ENCODE data around the gene ANP32A. TPM values are rescaled to one million over a fixed set of nuclear protein-coding genes. Genes with fewer than 3 reads are reported as not detected.
"Not testable (repeated sequence)": the region's sequence is repeated elsewhere in the genome, so short reads cannot be mapped to it uniquely, and the experiment has no call there.

The ANP32A gene
- 100 to 1,000 TPM; 110 to 149 (median 131) TPM for polyA plus RNA-seq (ENCODE audit: low read depth in 6 of 6)

DNA sequence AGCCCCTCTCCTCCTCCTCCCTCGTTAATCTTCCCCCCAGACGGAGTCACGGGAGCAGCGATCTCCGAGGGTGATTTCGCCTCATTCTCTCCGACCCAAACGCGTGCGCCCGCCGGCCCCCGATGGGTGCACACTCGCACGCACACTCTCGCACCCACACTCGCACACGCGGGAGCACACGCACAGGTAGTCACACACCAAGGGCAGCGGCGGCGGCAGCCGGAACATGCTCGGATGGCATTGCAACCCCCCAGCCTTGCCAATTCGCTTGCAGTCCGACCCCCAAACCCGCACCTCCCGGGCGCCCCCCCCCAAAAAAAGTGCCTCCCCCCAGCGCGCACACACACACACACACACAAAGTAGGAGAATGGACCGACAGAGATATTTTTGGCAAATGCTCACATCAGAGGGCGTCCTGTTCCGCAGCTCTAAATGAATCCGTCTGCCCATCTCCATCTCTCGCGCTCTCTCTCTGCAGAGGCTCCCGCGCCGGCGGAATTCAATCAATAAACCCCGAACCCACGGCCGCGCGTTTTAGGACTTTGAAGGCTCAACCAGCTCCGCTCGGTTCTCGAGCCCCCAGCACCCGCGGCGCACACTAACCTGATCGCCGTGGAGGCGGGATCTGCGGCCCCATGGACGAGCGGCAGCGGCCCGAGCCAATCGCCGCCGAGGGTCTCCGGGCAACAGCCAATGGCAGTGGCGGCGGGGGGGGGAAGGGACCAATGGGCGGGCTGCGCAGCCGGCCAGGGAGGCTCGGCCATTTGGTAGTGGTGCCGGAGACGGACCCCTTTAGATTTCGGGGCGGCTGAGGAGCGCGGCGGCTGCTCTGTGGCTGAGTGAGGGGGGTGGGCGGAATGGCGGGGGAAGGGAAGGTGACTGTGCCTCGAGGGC is at the start of gene ANP32A:
ANP32A (minus strand) TSS at position 601 of the 895 bp plus-strand sequence; CDS start at position 457, 144 bp downstream.
- peak; percentile 61 to 68 for ATAC-seq (ENCODE audit: low read depth in 2 of 2)
- peaks cover 0 to 9% of the 10 kb centered on the region in 2 donors for H3K36me3 Mint-ChIP-seq
- H3K9me3 Mint-ChIP-seq, result peaks cover 0 to 2% (median 0%) of the 10 kb centered on the region in 7 donors
- peak within 1 kb of the TSS; percentile 96 to 99 (median 99) for H3K27ac Mint-ChIP-seq
- H3K4me1 Mint-ChIP-seq, result peaks cover 25 to 31% (median 26%) of the 10 kb centered on the region in 3 donors
- no peaks in the 10 kb centered on the region for H3K27me3 Mint-ChIP-seq
- DNase-seq, result peak; percentile 97
- peak within 1 kb of the TSS; percentile 97 to 100 (median 100) for H3K4me3 Mint-ChIP-seq

DNA sequence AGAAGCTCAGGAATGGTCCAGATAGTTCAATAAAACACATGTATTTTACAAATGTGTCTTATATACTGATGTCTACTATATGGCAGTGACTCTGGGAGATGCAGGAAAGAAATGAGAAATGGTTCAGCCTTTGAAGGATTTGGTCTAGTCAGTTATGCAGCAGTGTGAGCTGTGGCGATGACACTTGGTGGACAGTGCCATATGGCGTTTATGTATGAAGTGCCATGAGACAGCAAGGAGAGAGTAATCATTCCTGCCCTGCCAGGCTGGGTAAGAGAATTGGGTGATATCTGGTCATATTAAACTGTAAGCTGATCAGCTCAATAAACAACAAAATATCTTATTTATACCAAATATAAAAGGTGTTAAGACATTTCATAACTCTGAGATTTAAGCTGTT is 47.6 kb upstream of the ANP32A start:
- DNase-seq (no peak), ATAC-seq (ENCODE audit: low read depth in 2 of 2) (no peak)
- Mint-ChIP-seq H3K27ac (no peak overlapping the region), H3K4me1 (peaks cover 0 to 6% (median 0%) of the 10 kb centered on the region in 3 donors), H3K27me3 (peaks cover 6 to 13% (median 12%) of the 10 kb centered on the region in 3 donors), H3K36me3 (peaks cover 5 to 7% of the 10 kb centered on the region in 2 donors), H3K4me3 (no peak overlapping the region), H3K9me3 (peaks cover 0 to 12% (median 9%) of the 10 kb centered on the region in 7 donors)

DNA sequence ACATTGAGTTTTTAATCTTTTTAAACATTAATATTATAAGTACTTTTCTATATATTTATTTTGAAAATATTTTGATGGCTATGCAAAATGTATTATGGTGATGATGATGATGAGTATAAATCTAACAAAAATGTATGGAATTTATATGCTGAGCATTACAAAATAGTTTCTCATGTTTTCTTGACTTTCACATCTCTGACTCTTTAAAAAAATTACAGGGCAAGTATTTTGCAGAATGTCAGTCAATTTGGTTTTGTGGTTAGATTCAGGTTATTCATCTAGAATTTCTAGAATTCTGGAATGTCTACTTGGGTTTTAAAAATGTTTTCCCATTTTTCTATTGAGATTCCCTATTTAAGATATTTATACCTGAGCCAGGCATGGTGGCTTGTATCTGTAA is 41.7 kb upstream of the ANP32A start:
- H3K27me3 Mint-ChIP-seq, result peaks cover 0 to 13% (median 8%) of the 10 kb centered on the region in 3 donors
- no peak overlapping the region for H3K27ac Mint-ChIP-seq
- peaks cover 0 to 23% (median 20%) of the 10 kb centered on the region in 7 donors for H3K9me3 Mint-ChIP-seq
- no peak for ATAC-seq (ENCODE audit: low read depth in 2 of 2)
- H3K36me3 Mint-ChIP-seq, result peaks cover 7 to 13% of the 10 kb centered on the region in 2 donors
- DNase-seq, result no peak
- peaks cover 0 to 6% (median 0%) of the 10 kb centered on the region in 3 donors for H3K4me1 Mint-ChIP-seq
- no peak overlapping the region for H3K4me3 Mint-ChIP-seq

DNA sequence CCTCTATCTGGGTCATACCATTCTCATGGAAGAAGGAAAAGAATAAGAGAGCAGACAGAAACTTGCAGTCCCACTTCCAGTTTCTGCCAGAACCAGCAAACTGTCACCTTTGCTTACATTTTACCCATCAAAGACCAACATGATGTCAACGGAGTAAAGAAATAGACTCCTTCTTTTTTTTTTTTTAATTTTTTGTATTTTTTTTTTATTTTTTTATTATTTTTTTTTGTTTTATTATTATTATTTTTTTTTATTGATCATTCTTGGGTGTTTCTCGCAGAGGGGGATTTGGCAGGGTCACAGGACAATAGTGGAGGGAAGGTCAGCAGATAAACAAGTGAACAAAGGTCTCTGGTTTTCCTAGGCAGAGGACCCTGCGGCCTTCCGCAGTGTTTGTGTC is 38.0 kb upstream of the ANP32A start:
- H3K27me3 Mint-ChIP-seq, result peaks cover 3 to 12% (median 9%) of the 10 kb centered on the region in 3 donors
- H3K9me3 Mint-ChIP-seq, result peaks cover 0 to 31% (median 25%) of the 10 kb centered on the region in 7 donors
- H3K4me3 Mint-ChIP-seq; ATAC-seq (ENCODE audit: low read depth in 2 of 2); H3K4me1 Mint-ChIP-seq; DNase-seq; H3K27ac Mint-ChIP-seq: not testable (repeated sequence)
- peaks cover 5 to 20% of the 10 kb centered on the region in 2 donors for H3K36me3 Mint-ChIP-seq

DNA sequence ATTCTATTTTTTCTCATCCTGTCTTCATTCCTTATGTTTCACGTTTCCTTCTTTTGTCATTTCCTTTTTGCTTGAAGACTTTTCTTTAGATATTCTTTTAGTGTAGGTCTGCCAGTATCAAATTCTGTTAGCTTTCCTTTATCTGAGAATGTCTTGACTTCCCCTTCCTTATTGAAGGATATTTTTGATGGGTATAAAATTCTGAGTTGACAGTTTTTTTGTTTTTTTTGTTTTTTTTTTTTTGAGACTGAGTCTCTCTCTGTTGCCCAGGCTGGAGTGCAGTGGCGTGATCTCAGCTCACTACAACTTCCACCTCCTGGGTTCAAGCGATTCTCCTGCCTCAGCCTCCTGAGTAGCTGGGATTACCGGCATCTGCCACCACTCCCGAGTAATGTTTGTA is 36.7 kb upstream of the ANP32A start:
- ATAC-seq (ENCODE audit: low read depth in 2 of 2); H3K27ac Mint-ChIP-seq; H3K4me3 Mint-ChIP-seq; DNase-seq; H3K4me1 Mint-ChIP-seq: not testable (repeated sequence)
- peaks cover 0 to 29% (median 20%) of the 10 kb centered on the region in 7 donors for H3K9me3 Mint-ChIP-seq
- peaks cover 5 to 20% of the 10 kb centered on the region in 2 donors for H3K36me3 Mint-ChIP-seq
- peaks cover 8 to 14% (median 12%) of the 10 kb centered on the region in 3 donors for H3K27me3 Mint-ChIP-seq

DNA sequence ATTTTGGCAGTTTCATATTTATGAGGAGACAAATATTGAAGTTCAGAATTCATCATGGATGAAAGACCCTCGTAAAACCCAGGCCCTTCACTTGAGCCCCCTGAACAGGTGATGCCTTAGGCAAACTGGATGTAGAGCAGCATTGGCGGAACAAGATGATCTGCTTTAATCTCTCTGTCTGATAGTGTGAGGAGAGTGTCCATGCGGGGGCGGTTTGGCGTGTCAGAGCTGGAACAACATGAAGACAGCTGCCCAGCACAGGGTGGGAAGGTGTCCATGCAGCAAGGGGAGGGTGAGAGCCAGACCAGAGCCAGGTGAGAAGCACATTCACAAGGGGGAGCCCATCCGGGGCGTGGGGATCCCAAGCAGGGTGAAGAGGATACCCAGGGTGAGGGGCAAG is 31.8 kb upstream of the ANP32A start:
- Mint-ChIP-seq H3K4me1 (peaks cover 13 to 17% (median 16%) of the 10 kb centered on the region in 3 donors), H3K4me3 (no peak overlapping the region), H3K27ac (no peak overlapping the region), H3K27me3 (peaks cover 8 to 17% (median 12%) of the 10 kb centered on the region in 3 donors), H3K36me3 (peaks cover 5 to 12% of the 10 kb centered on the region in 2 donors), H3K9me3 (peaks cover 0 to 19% (median 12%) of the 10 kb centered on the region in 7 donors)
- no peak for DNase-seq
- no peak for ATAC-seq (ENCODE audit: low read depth in 2 of 2)

DNA sequence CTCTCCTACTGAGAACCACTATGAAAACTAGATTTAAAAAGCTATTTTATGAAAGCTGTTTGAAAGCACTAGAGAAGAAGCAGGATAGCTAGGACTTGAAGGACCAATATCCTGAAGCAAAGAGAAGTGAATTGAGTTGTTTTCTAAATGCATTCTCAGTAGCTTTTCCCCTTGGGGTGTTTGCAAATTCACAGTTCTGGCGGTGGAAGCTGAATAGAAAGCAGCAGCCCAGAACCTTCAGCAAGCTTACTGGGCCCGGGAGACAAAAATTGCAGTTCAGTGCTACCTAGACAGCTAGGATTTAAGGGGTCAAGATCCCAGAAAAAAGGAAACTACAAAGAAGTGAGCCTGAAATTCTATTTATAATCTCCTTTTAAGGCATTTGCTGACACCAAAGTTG is 31.3 kb upstream of the ANP32A start:
- ATAC-seq (ENCODE audit: low read depth in 2 of 2) (no peak), DNase-seq (no peak)
- Mint-ChIP-seq H3K27me3 (peaks cover 8 to 16% (median 9%) of the 10 kb centered on the region in 3 donors), H3K27ac (no peak overlapping the region), H3K4me1 (peaks cover 13 to 17% (median 16%) of the 10 kb centered on the region in 3 donors), H3K9me3 (peaks cover 0 to 14% (median 8%) of the 10 kb centered on the region in 7 donors), H3K36me3 (peaks cover 5 to 8% of the 10 kb centered on the region in 2 donors), H3K4me3 (no peak overlapping the region)

DNA sequence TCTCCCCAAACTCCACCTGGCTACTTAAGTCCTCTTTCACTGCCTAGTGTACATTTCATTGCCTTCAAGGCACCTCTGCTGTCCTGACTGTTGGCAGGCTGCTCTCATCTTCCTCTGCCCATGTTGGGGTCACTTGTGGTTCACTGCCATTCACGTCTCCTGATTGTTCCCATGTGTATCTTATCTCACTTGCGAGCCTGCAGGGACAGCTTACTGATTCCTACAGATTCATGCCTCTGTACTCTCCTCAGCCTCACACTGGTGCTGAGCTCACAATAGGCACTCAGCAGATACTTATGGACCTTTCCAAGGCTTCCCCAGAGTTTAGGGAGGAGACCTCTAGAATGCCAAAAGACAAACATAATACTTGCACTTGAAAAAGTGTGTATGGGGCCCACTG is 28.8 kb upstream of the ANP32A start:
- Mint-ChIP-seq H3K4me3 (no peak overlapping the region), H3K36me3 (no peaks in the 10 kb centered on the region), H3K27ac (peak overlapping the region in 2 of 6 donors; percentile 4 to 72), H3K27me3 (peaks cover 8 to 17% (median 17%) of the 10 kb centered on the region in 3 donors), H3K4me1 (peaks cover 13 to 22% (median 20%) of the 10 kb centered on the region in 3 donors), H3K9me3 (no peaks in the 10 kb centered on the region)
- ATAC-seq (ENCODE audit: low read depth in 2 of 2) (no peak), DNase-seq (no peak)

DNA sequence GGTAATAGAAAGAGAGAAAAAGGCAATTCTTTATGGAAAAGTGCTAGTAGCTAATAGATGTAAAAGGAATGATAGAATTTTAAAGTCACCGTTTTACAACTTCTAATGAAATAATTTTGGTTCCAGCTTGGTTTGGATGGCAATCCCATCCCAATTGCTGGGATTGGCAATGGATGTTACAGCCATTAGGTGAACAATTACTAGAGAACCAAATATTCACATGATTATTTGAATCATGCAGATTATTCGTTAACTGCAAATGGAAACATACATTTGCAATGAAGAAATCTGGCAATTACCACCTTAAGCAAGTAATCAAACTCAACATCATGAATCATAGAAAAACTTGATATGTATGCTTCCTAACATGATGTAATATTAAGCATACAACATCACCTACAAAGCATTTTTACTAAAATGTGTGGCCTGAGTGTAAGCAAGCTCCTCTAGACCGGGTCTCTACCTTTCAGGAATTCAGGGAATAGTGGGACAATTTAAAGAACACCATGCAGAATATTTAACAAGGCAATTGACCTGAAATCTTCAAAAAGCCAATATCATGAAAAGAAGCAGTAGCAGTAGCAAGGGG is 26.2 kb upstream of the ANP32A start:
- Mint-ChIP-seq H3K27ac (no peak overlapping the region), H3K4me1 (peaks cover 21 to 38% (median 33%) of the 10 kb centered on the region in 3 donors), H3K36me3 (no peaks in the 10 kb centered on the region), H3K27me3 (peaks cover 15 to 36% (median 22%) of the 10 kb centered on the region in 3 donors), H3K9me3 (no peaks in the 10 kb centered on the region), H3K4me3 (no peak overlapping the region)
- ATAC-seq (ENCODE audit: low read depth in 2 of 2) (no peak), DNase-seq (no peak)

DNA sequence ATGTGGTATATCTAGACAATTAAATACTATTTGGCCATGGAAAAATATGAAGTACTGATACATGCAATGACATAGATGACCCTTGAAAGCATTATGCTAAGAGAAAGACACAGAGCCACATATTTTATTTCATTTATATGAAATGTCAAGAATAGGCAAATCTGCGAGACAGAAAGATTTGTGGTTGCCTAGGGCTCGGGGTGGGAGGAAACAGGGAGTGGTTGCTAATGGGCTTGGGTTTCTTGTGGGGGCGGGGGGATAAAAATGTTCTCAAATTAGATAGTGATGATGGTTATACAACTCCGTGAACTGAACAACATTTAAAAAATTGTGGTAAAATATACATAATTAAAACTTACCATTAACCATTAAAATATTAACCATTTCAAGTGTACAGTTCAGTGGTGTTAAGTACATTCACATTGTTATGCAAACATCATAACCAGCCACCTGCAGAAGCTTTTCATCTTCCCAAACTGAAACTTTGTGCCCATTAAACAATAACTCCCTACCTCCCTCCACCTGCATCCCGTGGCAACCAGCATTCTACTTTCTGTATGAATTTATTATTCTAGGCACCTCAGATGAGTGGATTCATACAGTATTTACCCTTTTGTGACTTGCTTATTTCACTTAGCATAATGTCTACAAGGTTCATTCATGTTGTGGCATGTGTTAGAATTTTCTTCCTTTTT is 24.3 kb upstream of the ANP32A start:
- Mint-ChIP-seq H3K4me1 (peaks cover 18 to 32% (median 27%) of the 10 kb centered on the region in 3 donors), H3K27ac (no peak overlapping the region), H3K36me3 (no peaks in the 10 kb centered on the region), H3K27me3 (peaks cover 26 to 55% (median 26%) of the 10 kb centered on the region in 3 donors), H3K9me3 (no peaks in the 10 kb centered on the region), H3K4me3 (no peak overlapping the region)
- no peak for DNase-seq
- no peak for ATAC-seq (ENCODE audit: low read depth in 2 of 2)

DNA sequence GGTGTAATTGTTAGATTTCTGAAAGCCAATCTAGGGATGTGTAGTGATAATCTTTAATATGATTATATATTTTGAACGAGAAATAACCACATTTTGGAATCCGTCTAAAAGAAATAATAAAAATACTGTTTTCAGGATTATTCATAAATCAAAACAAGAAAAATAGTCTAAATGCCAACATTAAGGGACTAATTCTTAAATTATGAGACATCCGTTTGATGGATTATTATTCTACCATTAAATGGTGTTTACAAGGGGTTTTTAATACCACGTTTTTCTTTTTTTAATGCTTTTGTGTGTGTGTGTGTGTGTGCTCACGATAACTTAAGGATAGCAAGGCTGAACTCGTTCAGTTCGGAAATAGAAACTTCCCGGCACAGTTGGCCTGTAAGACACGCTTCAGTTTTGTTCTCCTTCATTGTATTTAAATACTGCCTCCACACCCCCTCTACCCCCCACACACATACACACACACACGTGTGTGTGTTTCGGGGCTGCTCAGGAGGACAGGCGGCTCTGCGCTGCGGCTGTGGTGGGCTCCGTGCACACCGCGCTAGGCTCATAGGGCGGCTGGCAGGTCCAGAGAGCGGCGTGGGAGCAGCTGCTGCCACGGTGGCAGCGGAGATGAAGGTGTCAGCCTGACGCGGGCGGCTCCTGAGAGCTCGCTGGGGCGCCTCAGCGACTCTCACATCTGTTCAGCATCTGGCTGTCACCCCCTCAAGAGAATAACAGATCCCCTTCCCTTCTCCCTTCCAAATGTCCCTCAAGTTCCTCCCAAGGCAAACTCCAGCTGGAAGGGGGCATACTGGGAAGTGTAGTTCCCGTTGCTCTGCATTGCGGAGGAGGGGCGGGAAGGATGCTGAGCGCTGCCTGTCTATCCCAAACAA is 23.0 kb upstream of the ANP32A start:
- H3K36me3 Mint-ChIP-seq, result no peaks in the 10 kb centered on the region
- peak overlapping the region in 2 of 6 donors; percentile 11 to 32 for H3K27ac Mint-ChIP-seq
- H3K4me3 Mint-ChIP-seq, result peak overlapping the region; percentile 44 to 86 (median 76)
- DNase-seq (peak; percentile 13), ATAC-seq (ENCODE audit: low read depth in 2 of 2) (peak; percentile 74 to 86)
- H3K9me3 Mint-ChIP-seq, result peaks cover 0 to 3% (median 0%) of the 10 kb centered on the region in 7 donors
- H3K4me1 Mint-ChIP-seq, result peaks cover 8 to 21% (median 17%) of the 10 kb centered on the region in 3 donors
- H3K27me3 Mint-ChIP-seq, result peaks cover 36 to 67% (median 37%) of the 10 kb centered on the region in 3 donors

DNA sequence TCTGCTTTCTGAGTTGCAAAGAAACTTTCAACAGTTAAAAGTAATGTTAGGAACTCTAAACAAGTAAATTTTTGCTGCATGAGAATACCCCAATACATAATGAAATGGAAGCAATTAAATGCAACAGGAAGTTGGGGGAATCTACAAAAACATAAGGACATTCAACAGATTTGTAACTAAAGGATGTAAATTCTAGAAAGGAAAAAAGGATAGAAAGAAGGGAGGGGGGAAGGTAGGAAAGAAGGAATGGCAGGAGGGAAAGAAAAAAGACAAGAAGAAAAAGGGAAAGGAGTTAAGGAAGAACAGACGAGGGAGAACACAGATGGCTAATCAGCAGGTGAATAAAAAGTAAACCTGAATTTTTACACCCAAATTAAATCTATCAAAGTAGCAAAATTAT is 22.3 kb upstream of the ANP32A start:
- Mint-ChIP-seq H3K4me3 (peak overlapping the region in 6 of 8 donors; percentile 28 to 87 (median 57)), H3K9me3 (peaks cover 0 to 3% (median 0%) of the 10 kb centered on the region in 7 donors), H3K36me3 (no peaks in the 10 kb centered on the region), H3K4me1 (peaks cover 8 to 21% (median 17%) of the 10 kb centered on the region in 3 donors), H3K27me3 (peaks cover 36 to 67% (median 37%) of the 10 kb centered on the region in 3 donors), H3K27ac (peak overlapping the region in 1 of 6 donors; percentile 69)
- no peak for DNase-seq
- no peak for ATAC-seq (ENCODE audit: low read depth in 2 of 2)

Data from naive B cell (primary cell).